Erythroblast (primary cell): ENCODE data around the gene FKBP10.

Source experiments
- GATA1 ChIP-seq: IDR thresholded peaks from 2 replicates; pipeline ENCODE4 v1.6.1; 2011; ENCODE audit warnings: low read depth, mild to moderate bottlenecking, control low read depth, low read length, moderate library complexity
- POLR2A ChIP-seq: IDR thresholded peaks from 2 replicates; pipeline ENCODE4 v1.6.1; 2011; ENCODE audit warnings: mild to moderate bottlenecking, low read length

DNA sequence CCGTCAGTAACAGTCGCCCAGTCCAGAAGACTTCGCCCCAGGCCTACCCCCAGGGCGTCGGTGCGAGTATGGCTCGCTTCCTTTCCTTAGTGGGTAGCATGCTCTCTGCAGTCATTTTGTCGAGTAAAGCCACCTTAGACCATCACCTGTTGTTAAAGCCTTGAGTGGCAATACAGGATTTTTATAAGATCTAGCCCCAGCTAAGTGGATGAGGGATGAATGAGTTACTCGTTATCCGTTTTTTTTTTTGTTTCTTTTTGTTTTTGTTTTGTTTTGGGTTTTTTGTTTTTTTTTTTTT, 52.7 kb downstream of the FKBP10 start:
- no peak for TF ChIP-seq POLR2A
- no peak for TF ChIP-seq GATA1
